Measurements from ENCODE around the gene ATOSA.

- TF ChIP-seq CTCF (IDR thresholded peaks at IDR 0.05) (no peak), POLR2AphosphoS5 (IDR thresholded peaks at IDR 0.05; ENCODE audit: insufficient read depth in 1 of 2, low read depth in 1 of 2) (no peak)
These were observed 2.3 kb upstream of the ATOSA start for GRCh38 chr15:52681441-52681840.
